ENCODE measurements around the gene CCNY. TPM values are rescaled to one million over a fixed set of nuclear protein-coding genes. Genes with fewer than 3 reads are reported as not detected.

The CCNY gene
- total and polyA plus RNA-seq, 2 of the 13 experiments (the other 11 are each of a cell fraction or from before 2014, with no cell fraction given): 48.2 to 54.7 TPM

DNA sequence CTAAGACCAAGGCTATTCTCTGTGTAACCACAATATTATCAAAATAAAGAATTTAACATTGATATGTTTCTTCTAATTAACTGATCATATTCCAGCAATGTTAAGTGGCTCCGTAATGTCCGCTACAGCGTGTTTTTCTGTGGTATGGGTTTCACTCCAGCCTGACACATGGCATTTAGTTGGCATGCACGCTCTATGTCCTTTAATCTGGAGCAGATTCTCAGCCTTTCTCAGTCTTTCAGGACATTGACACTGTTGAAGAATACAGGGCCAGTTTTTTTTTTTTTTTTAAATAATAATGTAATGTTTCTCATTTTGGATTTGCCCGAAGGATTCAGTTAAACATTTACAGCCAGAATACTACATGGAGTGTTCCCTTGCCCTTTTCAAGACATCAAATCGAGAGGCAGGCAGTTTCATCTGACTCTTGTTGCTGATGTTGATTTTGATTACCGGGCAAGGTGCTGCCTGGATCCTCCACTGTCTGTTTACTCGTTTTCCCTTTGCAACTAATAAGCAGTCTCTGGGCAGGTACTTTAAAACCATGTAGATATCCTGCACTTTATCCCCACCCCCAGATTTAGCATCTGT lies 171.3 kb downstream of the CCNY start:
- ChIA-PET CTCF (ENCODE audit: low intra/inter-chr PET ratio, low total read pairs) (no interaction called here), POLR2A (no interaction called here)
- H3K9me3 ChIP-seq (ENCODE audit: low read length): no peaks in the 10 kb centered on the region
- intact Hi-C loops (cut with micrococcal nuclease; ENCODE audit: unreplicated experiment): no loop called here
- 94% methylated on average over 8 of the region's 8 CpGs for WGBS (ENCODE audit: low lambda C conversion rate)
- H3K27me3 ChIP-seq (ENCODE audit: control insufficient read depth in 1 of 2, insufficient read depth in 2 of 2, low read length in 2 of 2): no peaks in the 10 kb centered on the region
- no peak for DNase-seq (ENCODE audit: low spot score)
- TF ChIP-seq ZNF264 (CRISPR knock-in tag; IDR thresholded peaks at IDR 0.05) (no peak), ZNF589 (CRISPR knock-in tag; conservative IDR thresholded peaks at IDR 0.05) (no peak), ARNT (IDR thresholded peaks at IDR 0.05) (no peak), MED8 (CRISPR knock-in tag; IDR thresholded peaks at IDR 0.05; ENCODE audit: insufficient replicate concordance) (no peak), ZNF563 (CRISPR knock-in tag; IDR thresholded peaks at IDR 0.05) (no peak), ZC3H4 (CRISPR knock-in tag; IDR thresholded peaks at IDR 0.05; ENCODE audit: borderline replicate concordance) (no peak), RARG (CRISPR knock-in tag; IDR thresholded peaks at IDR 0.05; ENCODE audit: low read depth) (no peak), NFRKB (IDR thresholded peaks at IDR 0.05) (no peak), HNF4G (IDR thresholded peaks at IDR 0.05; ENCODE audit: borderline replicate concordance, low read depth, low read length) (no peak), HNF4G (CRISPR knock-in tag; IDR thresholded peaks at IDR 0.05; ENCODE audit: borderline replicate concordance, low read depth) (no peak)
- TF ChIP-seq, protein P1, sequence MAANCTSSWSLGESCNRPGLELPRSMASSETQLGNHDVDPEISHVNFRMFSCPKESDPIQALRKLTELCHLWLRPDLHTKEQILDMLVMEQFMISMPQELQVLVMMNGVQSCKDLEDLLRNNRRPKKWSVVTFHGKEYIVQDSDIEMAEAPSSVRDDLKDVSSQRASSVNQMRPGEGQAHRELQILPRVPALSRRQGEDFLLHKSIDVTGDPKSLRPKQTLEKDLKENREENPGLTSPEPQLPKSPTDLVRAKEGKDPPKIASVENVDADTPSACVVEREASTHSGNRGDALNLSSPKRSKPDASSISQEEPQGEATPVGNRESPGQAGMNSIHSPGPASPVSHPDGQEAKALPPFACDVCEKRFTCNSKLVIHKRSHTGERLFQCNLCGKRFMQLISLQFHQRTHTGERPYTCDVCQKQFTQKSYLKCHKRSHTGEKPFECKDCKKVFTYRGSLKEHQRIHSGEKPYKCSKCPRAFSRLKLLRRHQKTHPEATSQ (CRISPR knock-in tag; IDR thresholded peaks at IDR 0.05; ENCODE audit: borderline replicate concordance): no peak
- TF ChIP-seq, protein P2, sequence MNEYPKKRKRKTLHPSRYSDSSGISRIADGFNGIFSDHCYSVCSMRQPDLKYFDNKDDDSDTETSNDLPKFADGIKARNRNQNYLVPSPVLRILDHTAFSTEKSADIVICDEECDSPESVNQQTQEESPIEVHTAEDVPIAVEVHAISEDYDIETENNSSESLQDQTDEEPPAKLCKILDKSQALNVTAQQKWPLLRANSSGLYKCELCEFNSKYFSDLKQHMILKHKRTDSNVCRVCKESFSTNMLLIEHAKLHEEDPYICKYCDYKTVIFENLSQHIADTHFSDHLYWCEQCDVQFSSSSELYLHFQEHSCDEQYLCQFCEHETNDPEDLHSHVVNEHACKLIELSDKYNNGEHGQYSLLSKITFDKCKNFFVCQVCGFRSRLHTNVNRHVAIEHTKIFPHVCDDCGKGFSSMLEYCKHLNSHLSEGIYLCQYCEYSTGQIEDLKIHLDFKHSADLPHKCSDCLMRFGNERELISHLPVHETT (CRISPR knock-in tag; conservative IDR thresholded peaks at IDR 0.05): no peak
- H3K27ac ChIP-seq (ENCODE audit: extremely low read length, insufficient read depth, low read length): no peak overlapping the region
- ATAC-seq: no peak
- peaks cover 4 to 21% of the 10 kb centered on the region in 2 experiments for H3K36me3 ChIP-seq (replicated peaks in 1 of 2; ENCODE audit: control insufficient read depth in 1 of 2, insufficient read depth in 2 of 2, low read length in 2 of 2)
- no peak overlapping the region for H2AFZ ChIP-seq (ENCODE audit: low read length)
- in situ Hi-C loops (cut with HindIII; ENCODE audit: extremely low pct_ligation_motif_present, low pct_unique_long_range_greater_than_20kb): no loop called here
- peaks cover 28% of the 10 kb centered on the region for H3K4me1 ChIP-seq (ENCODE audit: insufficient read depth, low read length)
- no peak overlapping the region for H3K9ac ChIP-seq (ENCODE audit: insufficient read depth, low read depth, low read length)
- no peak overlapping the region for H3K4me2 ChIP-seq (ENCODE audit: low read depth, low read length)
- BruUV-seq (replicated peaks): no TSS peak
- H4K20me1 ChIP-seq (ENCODE audit: insufficient read depth, low read length): peaks cover 4% of the 10 kb centered on the region
- H3K79me2 ChIP-seq (ENCODE audit: insufficient read depth, low read length): no peaks in the 10 kb centered on the region
- FAIRE-seq: no peak
- no peak overlapping the region for H3K4me3 ChIP-seq (replicated peaks in 1 of 3; ENCODE audit: insufficient read depth in 1 of 3, low read depth in 2 of 3, low read length in 3 of 3)

Measured in HepG2 (cell line).